HG02840 (cell line): ENCODE measurements around the gene VPS45.

Source experiments
- ATAC-seq: cut with Tn5 transposase; IDR thresholded peaks from one replicate; pipeline ENCODE4 v1.9.1; 2021; ENCODE audit warnings: mild to moderate bottlenecking, moderate library complexity, moderate number of reproducible peaks; ENCODE audit not compliant: unreplicated experiment, low FRiP score

VPS45 gene

GRCh38 chr1:150072959-150073358 is 5.4 kb downstream of the VPS45 start:
- ATAC-seq: no peak

- ATAC-seq: no peak
Observed at GRCh38 chr1:150073516-150073915, 5.9 kb downstream of the VPS45 start.

GRCh38 chr1:150076066-150076465 is 8.5 kb downstream of the VPS45 start:
- no peak for ATAC-seq

GRCh38 chr1:150076985-150077384 is 9.4 kb downstream of the VPS45 start:
- no peak for ATAC-seq

GRCh38 chr1:150080784-150081183 is 13.2 kb downstream of the VPS45 start:
- no peak for ATAC-seq

GRCh38 chr1:150082494-150082893 is 14.9 kb downstream of the VPS45 start:
- ATAC-seq: no peak

- ATAC-seq: no peak
Observed at GRCh38 chr1:150083907-150084306, 16.3 kb downstream of the VPS45 start.

- ATAC-seq: no peak
Observed at GRCh38 chr1:150085406-150085805, 17.8 kb downstream of the VPS45 start.

- ATAC-seq: no peak
Observed at GRCh38 chr1:150087415-150087814, 19.8 kb downstream of the VPS45 start.

- ATAC-seq: no peak
Observed at GRCh38 chr1:150089846-150090520, 22.4 kb downstream of the VPS45 start.

- no peak for ATAC-seq
Observed at GRCh38 chr1:150092180-150092791, 24.7 kb downstream of the VPS45 start.

- no peak for ATAC-seq
Observed at GRCh38 chr1:150093805-150094204, 26.2 kb downstream of the VPS45 start.

GRCh38 chr1:150094734-150095265 is 27.2 kb downstream of the VPS45 start:
- ATAC-seq: no peak

GRCh38 chr1:150102986-150103385 is 35.4 kb downstream of the VPS45 start:
- ATAC-seq: no peak

- ATAC-seq: no peak
Observed at GRCh38 chr1:150106341-150106740, 38.8 kb downstream of the VPS45 start.

- ATAC-seq: no peak
Observed at GRCh38 chr1:150109586-150109985, 42.0 kb downstream of the VPS45 start.

GRCh38 chr1:150110116-150110515 is 42.5 kb downstream of the VPS45 start:
- no peak for ATAC-seq

- ATAC-seq: no peak
Observed at GRCh38 chr1:150111670-150112069, 44.1 kb downstream of the VPS45 start.

GRCh38 chr1:150115121-150115520 is 47.5 kb downstream of the VPS45 start:
- ATAC-seq: no peak

GRCh38 chr1:150118716-150119115 is 51.1 kb downstream of the VPS45 start:
- ATAC-seq: no peak

GRCh38 chr1:150121236-150121862 is 53.8 kb downstream of the VPS45 start:
- no peak for ATAC-seq

GRCh38 chr1:150126811-150127210 is 59.2 kb downstream of the VPS45 start:
- ATAC-seq: no peak
